BJ (cell line): Measurements from ENCODE around the gene OTUB1. TPM values are rescaled to one million over a fixed set of nuclear protein-coding genes. Genes with fewer than 3 reads are reported as not detected.

Source experiments
- CTCF ChIA-PET: fragments of 350-600 bp; formaldehyde crosslinking; extraction: SDS; loops from one replicate; lab custom pipeline; 2021; ENCODE audit warnings: antibody characterized with exemption, inconsistent platforms; lab: Yijun Ruan, JAX
- POLR2A ChIA-PET: fragments of 300-600 bp; sonication (Branson Sonifier 250); formaldehyde crosslinking; extraction: SDS; loops from one replicate; lab custom pipeline; 2021; ENCODE audit warnings: antibody characterized with exemption; lab: Charles Lee
- DNase-seq: peaks from one replicate; pipeline ENCODE4 v3.0.0-alpha.2; 2011; ENCODE audit warnings: low read depth
- H3K27me3 ChIP-seq: 2 replicates; pipeline ENCODE4 v1.6.0; 2011; ENCODE audit warnings: low read length; ENCODE audit not compliant: control insufficient read depth, insufficient read depth
- H3K36me3 ChIP-seq: 2 replicates; pipeline ENCODE4 v1.5.1; 2011; ENCODE audit warnings: low read length; ENCODE audit not compliant: control insufficient read depth, insufficient read depth
- H3K4me3 ChIP-seq: 2 replicates; pipeline ENCODE4 v1.5.1; 2011; ENCODE audit warnings: low read depth, mild to moderate bottlenecking, control low read depth, low read length
- CTCF ChIP-seq: IDR thresholded peaks from 2 replicates; pipeline ENCODE4 v1.5.1; 2011; ENCODE audit warnings: low read depth, mild to moderate bottlenecking, control low read depth, inconsistent platforms, low read length, moderate library complexity; ENCODE audit not compliant: insufficient read depth
- polyA plus RNA-seq: library from polyadenylated mRNA; depleted of rRNA; stranded (reverse); fragments of >200 nt; gene quantifications from 2 replicates; pipeline ENCODE4 v1.2.3, GENCODE V29; 2011

The OTUB1 gene
- polyA plus RNA-seq, 1 experiment: 143 TPM

- H3K36me3 ChIP-seq: no peaks in the 10 kb centered on the region
- H3K4me3 ChIP-seq: no peak overlapping the region
- CTCF ChIA-PET: interaction anchor here (1.1 to 2.1 kb wide), 8 partner anchors 8 to 137 kb away, joined by 3 to 9 read pairs (median 4); no protein-coding TSS in a partner anchor
Measured at GRCh38 chr11:64015510-64015909, 29.3 kb downstream of the OTUB1 start.

GRCh38 chr11:64015935-64016845 lies 30.0 kb downstream of the OTUB1 start:
- TF ChIP-seq CTCF: no peak
- Histone ChIP-seq H3K4me3 (no peak overlapping the region), H3K36me3 (no peaks in the 10 kb centered on the region), H3K27me3 (no peaks in the 10 kb centered on the region)
- DNase-seq: no peak
- POLR2A ChIA-PET: no interaction called here
- CTCF ChIA-PET: interaction anchor here (0.9 to 2.1 kb wide), 8 partner anchors 9 to 137 kb away, joined by 3 to 9 read pairs (median 4); no protein-coding TSS in a partner anchor

More at GRCh38 chr11:64015510-64015909, 29.3 kb downstream of the OTUB1 start:
- POLR2A ChIA-PET: no interaction called here
- no peaks in the 10 kb centered on the region for H3K27me3 ChIP-seq
- TF ChIP-seq CTCF: no peak
- DNase-seq: no peak

GRCh38 chr11:64017945-64018224 lies 31.6 kb downstream of the OTUB1 start:
- POLR2A ChIA-PET: no interaction called here
- H3K27me3 ChIP-seq: no peaks in the 10 kb centered on the region

GRCh38 chr11:64018310-64018709 lies 32.1 kb downstream of the OTUB1 start:
- H3K27me3 ChIP-seq: no peaks in the 10 kb centered on the region
- POLR2A ChIA-PET: no interaction called here
- H3K4me3 ChIP-seq: no peak overlapping the region
- DNase-seq: no peak
- CTCF ChIA-PET: interaction anchor here (0.8 to 1.7 kb wide), 3 partner anchors 11 to 22 kb away, joined by 3 read pairs; no protein-coding TSS in a partner anchor
- TF ChIP-seq CTCF: no peak
- H3K36me3 ChIP-seq: no peaks in the 10 kb centered on the region

More at GRCh38 chr11:64017945-64018224, 31.6 kb downstream of the OTUB1 start:
- Histone ChIP-seq H3K36me3 (no peaks in the 10 kb centered on the region), H3K4me3 (no peak overlapping the region)
- DNase-seq: no peak
- TF ChIP-seq CTCF: no peak
- CTCF ChIA-PET: interaction anchor here (0.8 to 1.7 kb wide), 4 partner anchors 11 to 129 kb away, joined by 3 read pairs; no protein-coding TSS in a partner anchor
